Endothelial cell (in vitro differentiated cells): ENCODE results near the gene LCN10. TPM values are rescaled to one million over a fixed set of nuclear protein-coding genes. Genes with fewer than 3 reads are reported as not detected.
"Not testable (repeated sequence)": the region's sequence is repeated elsewhere in the genome, so short reads cannot be mapped to it uniquely, and the experiment has no call there.

ENCODE experiments used
- DNase-seq: peaks from one replicate; pipeline ENCODE4 v3.0.0; 2021; ENCODE audit warnings: low spot score
- H3K27ac Mint-ChIP-seq: one replicate; pipeline ENCODE4 v1.8.0; 2021; ENCODE audit warnings: mixed read lengths, inconsistent platforms; ENCODE audit not compliant: unreplicated experiment
- H3K27me3 Mint-ChIP-seq: one replicate; pipeline ENCODE4 v1.8.0; 2021; ENCODE audit warnings: mild to moderate bottlenecking, moderate library complexity, mixed read lengths, inconsistent platforms; ENCODE audit not compliant: unreplicated experiment
- H3K36me3 Mint-ChIP-seq: one replicate; pipeline ENCODE4 v1.8.0; 2021; ENCODE audit warnings: mild to moderate bottlenecking, low read depth, mixed read lengths, inconsistent platforms; ENCODE audit not compliant: unreplicated experiment
- H3K4me1 Mint-ChIP-seq: one replicate; pipeline ENCODE4 v1.8.0; 2021; ENCODE audit warnings: mild to moderate bottlenecking, mixed read lengths, inconsistent platforms; ENCODE audit not compliant: unreplicated experiment
- H3K4me3 Mint-ChIP-seq: one replicate; pipeline ENCODE4 v1.8.0; 2021; ENCODE audit warnings: mild to moderate bottlenecking, mixed read lengths, inconsistent platforms; ENCODE audit not compliant: unreplicated experiment
- H3K9me3 Mint-ChIP-seq: one replicate; pipeline ENCODE4 v1.8.0; 2021; ENCODE audit warnings: mixed read lengths, inconsistent platforms; ENCODE audit not compliant: unreplicated experiment
- CTCF ChIP-seq: fragments of 200-600 bp; sonication (generic); IDR thresholded peaks from one replicate; pipeline ENCODE4 v1.5.0; 2021; ENCODE audit warnings: antibody characterized with exemption; ENCODE audit not compliant: unreplicated experiment
- total RNA-seq: library from RNA; stranded (reverse); fragmentation: NEBNext Ultra II Directional; extraction: Animal tissue kit (Norgen Biotek cat#: 25700); gene quantifications from one replicate; pipeline ENCODE4 v1.2.1, GENCODE V29; 2021; ENCODE audit not compliant: unreplicated experiment

The LCN10 gene
- total RNA-seq, 1 donor from 2014 or later, result not detected

DNA sequence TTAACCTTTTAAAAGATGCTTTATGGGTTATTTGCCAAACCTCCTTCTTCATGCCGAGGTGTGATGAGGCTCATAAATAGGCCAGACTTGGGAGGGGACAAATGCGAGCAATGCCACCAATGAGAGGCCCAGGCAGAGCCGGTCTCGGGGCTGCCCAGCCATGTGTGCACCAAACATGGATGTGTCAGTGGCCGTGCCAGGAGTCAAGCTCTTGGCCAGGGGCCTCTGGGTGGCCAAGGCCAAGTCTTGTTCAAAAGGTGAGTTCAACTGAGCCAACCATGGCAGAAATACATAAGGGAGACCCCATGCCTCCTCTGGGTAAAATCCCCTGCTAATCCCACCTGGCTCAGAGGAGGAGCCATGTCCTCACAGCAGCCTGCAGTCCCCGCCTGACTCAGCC is 32.5 kb upstream of the LCN10 start:
- Mint-ChIP-seq H3K4me3 (no peak overlapping the region), H3K36me3 (peaks cover 9% of the 10 kb centered on the region), H3K27me3 (peaks cover 24% of the 10 kb centered on the region), H3K9me3 (no peaks in the 10 kb centered on the region), H3K27ac (no peak overlapping the region), H3K4me1 (peaks cover 2% of the 10 kb centered on the region)
- DNase-seq, result no peak
- TF ChIP-seq CTCF, result no peak

DNA sequence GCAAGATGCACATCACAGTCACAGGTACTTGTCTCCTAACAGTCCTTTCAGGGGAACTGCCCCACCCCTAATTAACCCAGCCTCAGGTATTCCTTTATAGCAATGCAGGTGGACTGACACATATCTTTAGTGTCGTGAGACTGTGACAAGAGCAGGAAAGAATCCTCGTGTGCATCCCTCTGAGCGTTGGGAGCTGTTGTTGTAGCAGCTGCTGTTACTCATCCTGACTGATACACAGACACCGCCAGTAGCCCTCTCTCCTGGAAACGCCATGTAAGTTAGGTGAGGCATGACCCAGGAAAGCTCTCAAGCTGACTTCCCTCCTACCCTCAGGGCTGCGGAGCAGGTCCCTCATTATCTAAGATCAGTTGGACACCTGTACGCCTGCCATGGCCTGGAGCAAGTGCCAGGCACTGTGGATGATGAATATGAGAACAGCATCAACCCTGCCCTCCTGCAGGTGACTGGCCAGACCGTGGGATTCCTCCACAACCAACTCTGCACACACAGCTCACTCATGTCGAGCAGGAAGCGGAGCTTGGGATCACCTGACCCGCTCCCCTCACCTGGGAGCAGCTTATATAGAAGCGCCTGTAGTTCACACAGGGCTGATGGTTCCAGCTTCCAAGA is 31.8 kb upstream of the LCN10 start:
- Mint-ChIP-seq H3K9me3 (no peaks in the 10 kb centered on the region), H3K27me3 (peaks cover 23% of the 10 kb centered on the region), H3K27ac (no peak overlapping the region), H3K4me3 (no peak overlapping the region), H3K36me3 (peaks cover 9% of the 10 kb centered on the region), H3K4me1 (peaks cover 2% of the 10 kb centered on the region)
- no peak for DNase-seq
- no peak for TF ChIP-seq CTCF

DNA sequence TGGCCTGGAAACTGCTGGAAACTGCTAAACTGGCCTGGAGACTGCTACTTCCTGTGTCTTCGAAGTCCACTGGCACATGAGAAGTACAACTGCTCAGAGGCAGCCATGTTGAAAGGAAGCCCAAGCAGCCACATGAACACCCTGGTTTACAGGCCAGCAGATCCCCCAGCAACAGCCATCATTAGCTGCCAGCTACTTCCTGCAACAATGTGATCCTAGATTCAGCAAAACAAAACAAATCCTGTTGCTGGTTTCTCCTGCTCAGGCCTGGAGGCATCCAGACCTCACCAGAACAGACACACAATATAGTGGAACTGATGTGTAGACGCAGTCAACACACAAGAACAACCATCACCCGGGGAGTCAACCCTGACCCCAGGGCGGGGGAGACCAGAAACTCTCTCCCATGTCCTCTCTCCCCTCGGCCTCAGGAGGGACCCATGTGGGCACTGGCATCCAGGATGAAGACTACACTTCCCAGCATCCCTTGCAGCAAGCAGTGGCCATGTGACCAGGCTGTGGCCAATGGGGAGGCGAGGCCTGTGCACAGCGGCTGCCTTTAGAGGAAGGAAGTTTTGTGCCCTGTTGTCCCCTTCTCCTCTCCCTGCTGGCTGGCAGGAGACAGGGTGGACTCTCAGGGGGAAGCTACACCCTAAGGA is 30.8 kb upstream of the LCN10 start:
- no peak overlapping the region for H3K27ac Mint-ChIP-seq
- peaks cover 4% of the 10 kb centered on the region for H3K36me3 Mint-ChIP-seq
- peak; percentile 33 for DNase-seq
- peaks cover 16% of the 10 kb centered on the region for H3K27me3 Mint-ChIP-seq
- H3K4me3 Mint-ChIP-seq, result peak overlapping the region; percentile 25
- H3K9me3 Mint-ChIP-seq, result no peaks in the 10 kb centered on the region
- no peak for TF ChIP-seq CTCF
- H3K4me1 Mint-ChIP-seq, result peaks cover 2% of the 10 kb centered on the region

GRCh38 chr9:136771907-136772415 is 29.2 kb upstream of the LCN10 start:
- H3K4me3 Mint-ChIP-seq, result no peak overlapping the region
- H3K36me3 Mint-ChIP-seq, result no peaks in the 10 kb centered on the region
- no peak for TF ChIP-seq CTCF
- no peaks in the 10 kb centered on the region for H3K9me3 Mint-ChIP-seq
- H3K27ac Mint-ChIP-seq, result no peak overlapping the region
- peaks cover 10% of the 10 kb centered on the region for H3K27me3 Mint-ChIP-seq
- DNase-seq, result no peak
- peaks cover 2% of the 10 kb centered on the region for H3K4me1 Mint-ChIP-seq

DNA sequence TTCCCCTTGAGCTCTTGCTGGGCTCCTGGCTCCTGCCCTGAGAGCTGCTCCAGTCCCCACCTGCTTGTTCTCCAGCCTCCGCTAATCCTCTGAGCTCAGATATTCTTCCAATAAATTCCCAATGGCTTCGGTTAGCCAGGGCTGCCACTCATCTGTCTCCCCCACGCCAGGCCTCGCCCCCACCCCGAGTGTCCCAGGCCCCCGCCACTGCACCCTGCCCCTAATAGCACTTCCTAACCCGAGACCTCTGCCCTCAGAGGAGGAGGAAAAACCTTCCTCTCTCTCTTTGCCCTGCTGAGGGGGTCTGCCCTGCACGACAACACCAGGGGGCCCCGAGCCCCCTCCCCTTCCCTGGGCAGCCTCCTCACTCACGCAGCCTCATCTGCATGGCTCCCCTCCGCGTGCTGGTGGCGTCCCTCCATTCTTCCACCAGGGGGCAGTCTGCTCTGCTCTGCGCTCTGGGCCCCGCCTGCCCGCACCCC is 27.0 kb upstream of the LCN10 start:
- no peak overlapping the region for H3K27ac Mint-ChIP-seq
- TF ChIP-seq CTCF, result peak; percentile 42
- H3K4me1 Mint-ChIP-seq, result peaks cover 2% of the 10 kb centered on the region
- no peaks in the 10 kb centered on the region for H3K9me3 Mint-ChIP-seq
- peak; percentile 72 for DNase-seq
- peaks cover 11% of the 10 kb centered on the region for H3K27me3 Mint-ChIP-seq
- no peak overlapping the region for H3K4me3 Mint-ChIP-seq
- no peaks in the 10 kb centered on the region for H3K36me3 Mint-ChIP-seq

DNA sequence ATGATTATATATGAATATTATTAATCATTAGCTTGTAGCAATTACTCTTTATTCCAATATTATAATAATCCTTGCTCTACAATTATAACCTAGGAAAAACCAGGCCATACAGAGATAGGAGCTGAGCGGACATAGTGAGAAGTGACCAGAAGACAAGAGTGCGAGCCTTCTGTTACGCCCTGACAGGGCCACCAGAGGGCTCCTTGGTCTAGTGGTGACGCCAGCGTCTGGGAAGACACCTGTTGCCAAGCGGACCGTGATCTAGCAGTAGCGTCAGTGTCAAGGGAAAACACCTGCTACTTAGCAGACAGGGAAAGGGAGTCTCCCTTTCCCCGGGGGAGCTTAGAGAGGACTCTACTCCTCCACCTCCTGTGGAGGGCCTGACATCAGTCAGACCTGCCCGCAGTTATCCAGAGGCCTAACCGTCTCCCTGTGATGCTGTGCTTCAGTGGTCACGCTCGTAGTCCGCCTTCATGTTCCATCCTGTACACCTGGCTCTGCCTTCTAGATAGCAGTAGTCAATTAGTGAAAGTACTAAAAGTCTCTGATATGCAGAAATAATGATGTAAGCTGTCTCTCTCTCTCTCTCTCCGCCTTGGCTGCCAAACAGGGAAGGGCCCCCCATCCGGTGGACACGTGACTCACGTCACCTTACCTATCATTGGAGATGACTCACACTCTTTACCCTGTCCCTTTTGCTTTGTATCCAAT is 23.8 kb upstream of the LCN10 start:
- H3K27me3 Mint-ChIP-seq, H3K4me3 Mint-ChIP-seq, H3K36me3 Mint-ChIP-seq, H3K9me3 Mint-ChIP-seq, H3K4me1 Mint-ChIP-seq, DNase-seq: not testable (repeated sequence)
- peak overlapping the region; percentile 52 for H3K27ac Mint-ChIP-seq
